HL-60 (cell line): ENCODE measurements around the gene MFAP1.

Source experiments
- SPI1 ChIP-seq: IDR thresholded peaks from 2 replicates; pipeline ENCODE4 v1.6.1; 2012; ENCODE audit warnings: low read depth, mild to moderate bottlenecking, borderline replicate concordance
- TF ChIP-seq, protein P1 (sequence below): IDR thresholded peaks from one replicate; pipeline ENCODE4 v1.5.1; 2011; ENCODE audit warnings: low read length, control low read depth, inconsistent platforms; ENCODE audit not compliant: insufficient read depth

DNA sequence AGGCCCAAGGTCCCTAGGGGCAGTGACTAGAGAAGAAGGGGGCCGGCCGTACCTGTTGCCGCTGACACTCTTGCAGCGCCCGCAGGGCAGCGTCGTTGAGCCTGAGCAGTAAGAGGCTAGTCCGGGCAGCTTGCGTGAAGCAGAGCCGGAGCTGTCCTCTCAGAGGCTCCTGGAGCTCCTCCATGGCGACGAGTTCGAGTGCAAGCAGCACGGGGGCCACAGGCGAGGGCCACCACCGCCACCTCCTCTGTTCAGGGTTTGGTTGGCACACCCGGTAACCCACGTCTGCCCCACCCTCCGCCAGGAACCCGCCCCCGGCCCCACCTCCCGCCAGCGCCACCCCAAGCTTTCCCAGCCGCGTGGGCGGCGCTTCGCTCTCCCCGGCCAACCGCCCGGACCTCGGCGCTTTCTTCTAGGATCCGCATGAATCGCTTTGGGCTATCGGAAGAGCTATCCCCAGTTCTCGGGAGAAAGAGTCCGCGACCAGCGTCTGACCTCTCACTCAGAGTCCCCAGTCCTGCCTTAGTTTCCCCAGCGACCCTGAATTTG, 47.7 kb downstream of the MFAP1 start, which contains the start of gene ELL3:
- TF ChIP-seq SPI1 = no peak
- TF ChIP-seq, protein P1, sequence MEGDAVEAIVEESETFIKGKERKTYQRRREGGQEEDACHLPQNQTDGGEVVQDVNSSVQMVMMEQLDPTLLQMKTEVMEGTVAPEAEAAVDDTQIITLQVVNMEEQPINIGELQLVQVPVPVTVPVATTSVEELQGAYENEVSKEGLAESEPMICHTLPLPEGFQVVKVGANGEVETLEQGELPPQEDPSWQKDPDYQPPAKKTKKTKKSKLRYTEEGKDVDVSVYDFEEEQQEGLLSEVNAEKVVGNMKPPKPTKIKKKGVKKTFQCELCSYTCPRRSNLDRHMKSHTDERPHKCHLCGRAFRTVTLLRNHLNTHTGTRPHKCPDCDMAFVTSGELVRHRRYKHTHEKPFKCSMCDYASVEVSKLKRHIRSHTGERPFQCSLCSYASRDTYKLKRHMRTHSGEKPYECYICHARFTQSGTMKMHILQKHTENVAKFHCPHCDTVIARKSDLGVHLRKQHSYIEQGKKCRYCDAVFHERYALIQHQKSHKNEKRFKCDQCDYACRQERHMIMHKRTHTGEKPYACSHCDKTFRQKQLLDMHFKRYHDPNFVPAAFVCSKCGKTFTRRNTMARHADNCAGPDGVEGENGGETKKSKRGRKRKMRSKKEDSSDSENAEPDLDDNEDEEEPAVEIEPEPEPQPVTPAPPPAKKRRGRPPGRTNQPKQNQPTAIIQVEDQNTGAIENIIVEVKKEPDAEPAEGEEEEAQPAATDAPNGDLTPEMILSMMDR = no peak
